ENCODE measurements around the gene GNAO1.
A peak's percentile ranks its signal among the peaks of the same experiment; 100 is the strongest.

GNAO1 gene

DNA sequence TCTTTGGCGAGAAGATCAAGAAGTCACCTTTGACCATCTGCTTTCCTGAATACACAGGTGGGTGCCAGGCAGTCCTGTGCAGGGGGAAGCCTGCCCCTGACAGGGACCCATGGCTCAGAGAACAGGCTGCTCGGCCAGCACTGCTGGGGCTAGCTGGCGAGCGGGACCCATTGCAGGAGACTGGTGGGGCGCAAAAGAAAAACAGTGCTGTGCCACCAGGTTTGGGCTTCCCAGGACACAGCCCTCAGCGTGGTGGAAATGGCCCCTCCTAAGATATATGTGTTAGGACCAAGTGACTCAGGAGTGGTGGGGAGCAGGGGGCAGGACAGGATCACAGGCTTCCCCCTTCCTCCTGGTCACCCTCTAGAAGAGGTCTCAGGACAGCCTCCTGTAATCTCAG, 160.2 kb downstream of the GNAO1 start:
- no peak for DNase-seq

- DNase-seq: no peak
Measured at GRCh38 chr16:56352351-56353053, 161.2 kb downstream of the GNAO1 start.

- no peak for DNase-seq
Measured at GRCh38 chr16:56353054-56353921, 162.0 kb downstream of the GNAO1 start.

DNA sequence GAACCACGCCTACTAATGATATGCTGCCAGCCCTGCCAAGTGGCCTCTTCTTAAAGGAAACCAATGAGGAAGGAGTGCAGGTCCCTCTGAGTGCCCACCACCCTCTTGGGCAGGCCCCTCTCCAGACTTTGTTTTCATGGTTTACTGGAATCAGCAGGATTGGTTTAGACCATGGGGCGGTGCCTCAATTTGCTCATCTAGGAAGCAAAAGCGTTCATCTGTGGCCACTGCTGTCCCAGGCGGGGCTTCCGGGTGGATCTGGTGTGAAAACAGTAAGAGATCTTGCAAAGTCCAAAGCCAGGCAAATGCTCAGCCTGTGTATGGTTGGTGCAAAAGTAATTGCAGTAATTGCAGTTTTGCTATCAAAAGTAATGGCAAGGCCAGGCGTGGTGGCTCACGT, 162.7 kb downstream of the GNAO1 start:
- DNase-seq: no peak

DNA sequence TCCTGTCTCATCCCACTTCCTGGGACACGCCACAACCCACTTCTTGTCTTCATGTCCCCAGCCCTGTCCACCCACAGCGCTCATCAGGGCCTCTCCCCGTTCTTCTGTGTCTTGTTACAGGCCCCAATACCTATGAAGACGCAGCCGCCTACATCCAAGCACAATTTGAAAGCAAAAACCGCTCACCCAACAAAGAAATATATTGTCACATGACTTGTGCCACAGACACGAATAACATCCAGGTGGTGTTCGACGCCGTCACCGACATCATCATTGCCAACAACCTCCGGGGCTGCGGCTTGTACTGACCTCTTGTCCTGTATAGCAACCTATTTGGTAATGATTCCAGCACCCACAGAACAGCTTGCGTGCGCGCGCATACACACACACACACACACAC, 163.5 kb downstream of the GNAO1 start:
- no peak for DNase-seq

GRCh38 chr16:56355221-56355620, 163.9 kb downstream of the GNAO1 start:
- DNase-seq: no peak

DNA sequence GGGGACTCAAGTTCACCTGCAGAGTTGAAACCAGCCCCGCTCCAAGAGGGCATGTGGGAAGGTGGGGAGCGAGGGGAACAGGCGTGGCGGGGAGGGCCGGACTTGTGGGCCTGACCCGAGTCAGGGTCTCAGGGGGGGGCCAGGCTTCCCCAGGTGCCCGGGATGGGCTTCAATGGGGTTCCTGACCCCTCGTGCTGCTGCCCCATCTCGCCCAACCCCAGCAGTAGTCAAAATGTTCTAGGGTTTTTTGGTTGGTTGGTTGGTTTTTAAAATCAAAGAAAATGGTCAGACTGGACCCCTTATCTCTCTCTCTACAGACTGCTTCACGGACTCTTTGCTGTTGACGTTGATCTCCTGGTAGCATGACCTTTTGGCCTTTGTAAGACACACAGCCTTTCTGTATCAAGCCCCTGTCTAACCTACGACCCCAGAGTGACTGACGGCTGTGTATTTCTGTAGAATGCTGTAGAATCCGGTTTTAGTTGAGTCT, 164.5 kb downstream of the GNAO1 start:
- no peak for DNase-seq

GRCh38 chr16:56356276-56357240, 165.3 kb downstream of the GNAO1 start:
- DNase-seq: peak; percentile 22

DNA sequence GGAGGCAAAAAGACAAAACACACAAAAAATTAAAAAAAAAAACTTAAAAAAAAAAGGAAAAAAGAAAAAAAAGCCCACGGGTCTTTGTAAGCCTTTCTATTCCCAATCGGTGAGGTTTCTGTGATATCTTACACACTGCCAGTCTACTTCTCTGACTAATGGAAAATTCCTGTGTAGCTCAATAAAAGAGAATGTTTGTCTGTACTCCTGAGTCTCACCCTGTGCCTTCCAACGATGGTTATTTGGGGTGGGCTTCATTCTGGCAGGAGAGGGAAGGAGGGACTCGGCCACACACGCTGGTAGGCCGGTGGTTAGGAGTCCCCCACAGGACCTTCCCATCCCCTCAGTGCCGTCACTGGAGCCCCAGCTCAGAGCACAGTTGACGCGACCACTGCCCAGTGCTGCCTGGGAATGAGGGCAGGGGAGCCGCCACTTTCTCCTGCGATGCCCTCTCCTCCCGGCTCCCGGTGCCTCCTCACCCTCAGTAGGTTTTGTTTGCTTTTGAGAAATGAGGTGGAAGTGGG, 166.0 kb downstream of the GNAO1 start:
- no peak for DNase-seq

DNA sequence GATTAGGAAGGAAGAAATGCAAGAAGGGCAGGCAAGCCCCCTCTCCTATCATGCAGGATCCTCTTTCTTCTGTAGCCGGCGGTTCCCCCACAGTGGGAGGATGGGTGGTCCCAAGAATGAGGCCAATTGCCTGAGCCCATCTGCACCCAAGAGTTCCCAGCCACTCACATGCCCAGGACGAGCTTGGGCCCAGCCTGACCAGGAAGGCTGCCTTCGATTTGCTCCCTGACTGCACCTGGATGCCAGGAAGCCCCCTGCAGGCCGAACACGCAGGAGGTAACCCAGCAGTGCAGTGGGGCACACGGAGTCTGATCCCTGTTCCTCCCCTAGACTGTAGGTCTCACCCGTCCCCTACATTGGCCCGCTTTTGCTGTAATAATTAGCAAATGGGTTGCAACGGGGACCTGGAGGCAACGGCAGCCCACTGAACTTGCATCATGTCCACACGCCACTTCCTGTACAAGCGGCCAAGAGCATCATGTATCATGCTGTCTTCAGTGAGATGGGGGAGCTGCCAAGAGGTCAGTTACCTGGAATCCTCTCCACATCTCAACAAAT, 166.6 kb downstream of the GNAO1 start:
- DNase-seq: no peak

DNA sequence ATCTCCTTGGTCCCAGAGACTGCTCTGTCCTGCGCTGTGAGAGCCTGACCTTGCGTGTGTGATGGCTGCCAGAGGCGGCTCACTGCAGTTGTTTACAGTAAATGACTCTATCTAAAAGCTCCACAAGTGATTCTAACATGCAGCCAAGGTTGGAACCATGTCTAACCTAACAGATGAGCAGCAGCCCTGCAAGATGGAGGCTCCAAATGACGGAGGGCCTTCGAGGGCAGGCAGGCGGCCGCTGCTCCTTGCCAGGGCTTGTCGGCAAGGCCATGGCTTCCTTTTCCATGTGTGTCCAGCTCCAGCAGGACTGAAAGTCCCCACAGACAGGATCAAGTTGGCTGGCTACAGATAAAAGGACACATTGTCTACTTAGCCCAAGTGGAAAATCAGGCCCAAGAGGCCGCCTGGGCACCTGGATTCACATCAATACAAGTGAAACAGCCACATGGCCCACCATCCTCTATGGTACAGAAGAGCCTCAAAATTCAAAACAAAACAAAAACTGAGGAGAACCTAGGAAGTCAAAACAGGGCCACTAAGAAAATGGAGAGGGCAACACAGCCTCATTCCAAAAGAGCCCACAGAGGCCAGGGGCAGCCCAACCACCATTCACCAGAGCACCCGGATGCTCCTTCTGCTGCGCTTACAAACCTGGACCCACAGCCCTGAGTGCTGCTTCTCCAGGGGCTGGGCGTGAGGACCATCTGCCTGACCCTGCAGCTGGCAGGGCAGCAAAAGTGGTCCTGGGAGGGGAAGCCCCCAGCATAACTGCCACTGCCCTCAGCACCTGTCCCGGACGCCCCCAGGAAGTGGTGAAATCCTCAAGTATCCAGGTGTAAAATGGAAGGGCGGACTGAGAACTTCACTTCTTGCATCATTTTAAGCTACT, 169.1 kb downstream of the GNAO1 start:
- no peak for DNase-seq

GRCh38 chr16:56362057-56362655, 170.9 kb downstream of the GNAO1 start:
- DNase-seq: no peak

GRCh38 chr16:56362706-56363105, 171.4 kb downstream of the GNAO1 start:
- no peak for DNase-seq

DNA sequence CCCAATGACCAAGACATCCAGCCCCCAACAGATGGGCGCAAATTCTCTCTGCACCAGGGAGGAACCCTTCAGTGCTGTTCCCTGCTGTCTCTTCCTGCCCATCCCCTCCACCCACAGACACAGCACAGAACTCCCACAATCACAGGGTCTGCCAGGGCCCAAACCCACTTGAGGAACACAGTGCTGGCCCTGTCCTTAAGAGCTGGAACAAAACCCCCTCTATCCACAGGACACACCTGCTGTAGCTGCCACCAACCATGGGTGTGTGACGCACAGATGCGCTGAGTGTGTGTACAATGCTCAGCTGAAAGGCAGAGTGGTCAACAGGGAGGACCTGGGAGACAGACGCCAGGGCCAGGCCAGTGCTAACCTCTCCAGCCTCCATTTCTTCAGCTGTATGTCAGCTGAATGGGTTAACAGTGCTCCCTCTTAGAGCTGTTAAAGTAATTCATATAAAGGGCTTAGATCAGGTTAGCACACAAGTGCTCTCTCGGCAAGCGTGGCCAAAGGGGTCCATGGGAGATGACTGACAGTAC, 172.0 kb downstream of the GNAO1 start:
- DNase-seq: no peak

- no peak for DNase-seq
Measured at GRCh38 chr16:56363781-56364565, 172.7 kb downstream of the GNAO1 start.

DNA sequence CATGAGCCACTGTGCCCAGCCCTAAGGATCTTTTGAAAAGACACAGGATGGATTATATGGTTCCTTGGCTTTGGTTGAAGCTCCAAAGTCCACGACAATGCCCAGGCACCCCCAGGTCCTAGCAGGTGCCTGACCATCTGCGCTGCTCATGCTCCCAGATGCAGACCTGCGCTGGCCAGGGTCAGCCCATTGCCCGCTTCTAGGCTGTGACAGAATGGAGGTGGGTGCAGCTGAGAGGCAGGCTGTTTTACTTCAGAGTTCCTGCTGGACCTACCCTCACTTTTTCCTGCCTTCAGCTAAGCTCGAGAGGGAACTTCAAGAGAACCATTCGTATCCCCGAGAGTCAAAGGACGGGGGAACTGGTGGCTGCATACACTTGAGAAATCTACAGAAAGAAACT, 173.6 kb downstream of the GNAO1 start:
- no peak for DNase-seq

DNA sequence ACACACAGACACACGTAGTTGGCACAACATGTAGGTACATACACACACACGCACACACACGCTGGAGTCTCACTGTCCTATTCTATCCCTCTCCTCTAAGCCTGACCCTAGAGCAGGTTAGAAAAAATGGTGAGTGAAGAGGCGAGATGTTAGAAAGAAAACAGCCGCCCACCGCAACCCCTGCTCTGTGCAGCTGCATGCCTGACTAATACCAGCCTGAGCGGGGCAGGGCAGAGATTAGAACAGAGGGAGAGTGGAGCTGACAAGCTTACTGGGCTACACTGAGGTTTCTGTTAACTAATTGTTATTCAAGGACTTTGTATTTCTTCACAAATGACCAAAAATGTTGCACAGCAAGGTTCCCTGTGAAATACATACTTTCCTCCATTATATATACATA, 174.3 kb downstream of the GNAO1 start:
- no peak for DNase-seq

DNA sequence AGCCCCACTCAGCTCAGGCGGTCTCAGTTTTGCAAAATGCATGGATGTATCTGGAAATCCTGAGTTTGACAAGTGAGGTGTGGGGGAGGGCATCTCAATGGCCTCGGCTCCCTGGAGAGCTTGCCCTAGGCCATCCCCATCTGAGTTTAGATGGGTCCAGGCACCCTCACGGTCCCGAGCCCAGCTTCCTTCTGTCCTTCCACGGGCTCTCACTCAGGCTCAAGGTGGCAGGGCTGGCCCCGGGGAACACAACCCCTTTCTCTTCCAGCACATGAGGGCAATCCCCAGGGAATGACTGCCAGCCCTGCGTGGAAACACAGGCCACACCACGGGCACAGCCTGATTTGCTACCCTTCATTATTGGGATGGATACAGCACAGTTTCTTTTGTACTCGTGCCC, 175.7 kb downstream of the GNAO1 start:
- no peak for DNase-seq

- no peak for DNase-seq
Measured at GRCh38 chr16:56367764-56368163, 176.5 kb downstream of the GNAO1 start.

DNA sequence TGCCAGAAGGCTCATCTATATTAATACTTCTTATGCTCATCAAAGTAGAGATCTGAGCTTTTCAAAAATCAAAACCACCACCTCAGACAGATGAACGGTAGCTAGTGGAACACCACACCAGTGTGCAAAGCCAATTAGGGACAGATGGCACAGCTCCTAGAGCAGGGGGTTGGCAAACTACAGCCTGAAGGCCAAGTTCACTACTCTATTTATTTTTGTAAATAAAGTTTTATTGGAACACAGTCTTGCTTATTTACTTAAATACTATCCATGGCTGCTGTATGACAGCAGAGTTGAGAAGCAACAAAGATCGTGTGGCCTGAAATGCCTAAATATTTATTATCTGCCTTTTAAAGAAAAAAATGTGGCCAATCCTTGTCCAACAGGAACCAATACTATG, 177.3 kb downstream of the GNAO1 start:
- DNase-seq: no peak

All from NCI-H2029 treated with DMSO at 0.1 percent for 48 hours (cell line).